HG02884 (cell line): ENCODE measurements around the gene CWC27.

ENCODE experiments used
- ATAC-seq: cut with Tn5 transposase; IDR thresholded peaks from one replicate; pipeline ENCODE4 v1.9.1; 2021; ENCODE audit warnings: mild to moderate bottlenecking, moderate library complexity; ENCODE audit not compliant: unreplicated experiment

CWC27 gene, protein sequence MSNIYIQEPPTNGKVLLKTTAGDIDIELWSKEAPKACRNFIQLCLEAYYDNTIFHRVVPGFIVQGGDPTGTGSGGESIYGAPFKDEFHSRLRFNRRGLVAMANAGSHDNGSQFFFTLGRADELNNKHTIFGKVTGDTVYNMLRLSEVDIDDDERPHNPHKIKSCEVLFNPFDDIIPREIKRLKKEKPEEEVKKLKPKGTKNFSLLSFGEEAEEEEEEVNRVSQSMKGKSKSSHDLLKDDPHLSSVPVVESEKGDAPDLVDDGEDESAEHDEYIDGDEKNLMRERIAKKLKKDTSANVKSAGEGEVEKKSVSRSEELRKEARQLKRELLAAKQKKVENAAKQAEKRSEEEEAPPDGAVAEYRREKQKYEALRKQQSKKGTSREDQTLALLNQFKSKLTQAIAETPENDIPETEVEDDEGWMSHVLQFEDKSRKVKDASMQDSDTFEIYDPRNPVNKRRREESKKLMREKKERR

DNA sequence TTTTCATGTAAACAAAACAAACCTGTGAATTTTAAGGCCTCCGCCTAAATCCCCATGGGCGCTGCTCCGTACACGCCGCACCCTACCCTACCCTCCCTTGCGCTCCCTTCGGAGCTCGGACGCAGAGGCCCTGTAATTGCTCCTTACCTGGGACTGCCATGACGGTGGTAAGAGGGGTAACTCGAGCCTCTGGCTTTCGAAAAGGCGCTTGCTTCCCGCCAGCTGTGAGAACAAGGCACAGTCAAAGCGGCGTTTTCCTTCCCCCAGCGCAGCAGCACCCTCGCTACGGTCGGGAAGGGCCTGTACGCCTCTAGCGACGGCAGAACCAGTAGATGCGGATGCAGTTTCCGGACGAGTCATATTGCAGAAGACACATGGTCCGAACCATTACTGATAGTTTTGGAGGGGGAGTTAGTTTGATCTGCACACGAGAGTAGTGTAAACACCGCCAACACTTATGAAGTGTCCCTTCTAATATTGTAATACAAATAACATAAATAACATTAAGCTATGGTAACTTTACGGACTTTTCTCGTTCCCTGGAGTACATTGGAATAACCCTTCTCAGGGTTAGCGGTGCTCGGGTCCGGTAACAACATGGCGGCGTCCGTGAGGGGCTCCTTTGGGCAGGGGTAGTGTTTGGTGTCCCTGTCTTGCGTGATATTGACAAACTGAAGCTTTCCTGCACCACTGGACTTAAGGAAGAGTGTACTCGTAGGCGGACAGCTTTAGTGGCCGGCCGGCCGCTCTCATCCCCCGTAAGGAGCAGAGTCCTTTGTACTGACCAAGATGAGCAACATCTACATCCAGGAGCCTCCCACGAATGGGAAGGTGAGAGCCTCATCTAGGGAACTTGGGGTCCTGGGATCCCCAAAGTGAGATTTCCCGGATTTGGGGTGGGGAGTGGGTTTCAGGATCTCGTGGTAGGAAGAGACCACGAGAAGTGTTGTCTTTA, at the start of gene CWC27, which contains the start of gene SREK1IP1:
Gene CWC27 (plus strand): TSS at position 573 of the 955 bp plus-strand sequence. CDS start 217 bp downstream, at position 790.
Gene SREK1IP1 (minus strand): TSS at position 334 of the 955 bp plus-strand sequence. CDS start 174 bp downstream, at position 160.
- peak; percentile 93 for ATAC-seq

DNA sequence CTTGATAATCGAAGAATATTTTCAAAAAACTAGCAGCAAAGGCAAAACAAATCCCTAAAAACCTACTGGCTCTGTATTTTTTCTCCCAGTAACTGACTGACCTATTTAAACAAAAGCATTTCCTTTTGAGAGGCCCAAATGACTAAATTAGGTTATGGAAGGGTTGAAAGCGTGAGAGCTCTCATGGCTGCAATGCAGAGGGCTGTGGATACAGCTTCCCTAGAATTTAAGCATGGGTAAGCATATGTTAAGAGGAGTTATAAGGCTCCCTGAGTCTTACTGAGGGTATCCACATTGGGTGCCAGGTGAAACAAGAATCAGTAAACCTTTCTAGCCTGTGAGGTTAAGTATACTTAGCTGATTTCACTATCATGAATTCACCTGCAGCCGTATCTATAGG, 46.1 kb upstream of the CWC27 start:
- no peak for ATAC-seq

DNA sequence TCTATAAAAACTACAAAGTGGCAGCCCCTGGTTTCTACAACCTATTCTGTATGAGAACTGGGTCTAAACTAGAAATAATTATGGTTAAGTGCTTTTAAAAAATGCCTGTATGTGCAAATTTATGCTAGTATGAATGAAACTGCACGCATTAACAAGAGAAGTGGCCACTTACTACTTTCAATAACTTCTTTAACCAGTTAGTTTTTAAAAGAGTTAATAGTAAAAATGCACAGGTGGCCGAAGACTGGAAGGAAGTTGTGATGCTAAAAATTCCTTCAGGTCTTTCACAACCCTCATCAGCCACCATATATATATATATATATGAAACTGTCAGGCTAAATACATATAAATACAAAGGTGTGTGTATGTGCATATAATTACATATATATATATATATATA, 41.6 kb upstream of the CWC27 start:
- no peak for ATAC-seq

DNA sequence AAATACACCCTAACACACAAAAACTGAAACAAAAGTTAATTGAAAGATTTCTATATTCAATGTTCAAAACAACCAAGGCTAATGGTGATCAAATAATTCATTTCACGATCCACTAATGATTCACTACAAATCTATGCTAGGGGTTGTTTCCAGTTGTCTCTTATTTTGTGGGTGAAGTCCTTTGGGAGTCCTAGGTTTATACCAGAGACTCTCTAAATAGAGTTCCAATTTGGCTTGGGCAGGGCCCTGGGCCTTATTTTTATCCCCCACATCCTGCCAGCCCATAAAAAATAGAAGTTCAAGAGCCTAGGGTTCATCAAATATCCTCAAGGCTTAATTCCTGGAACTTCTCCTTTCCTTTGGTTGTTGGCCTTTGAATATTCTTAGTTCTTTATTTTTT, 26.3 kb upstream of the CWC27 start:
- no peak for ATAC-seq

DNA sequence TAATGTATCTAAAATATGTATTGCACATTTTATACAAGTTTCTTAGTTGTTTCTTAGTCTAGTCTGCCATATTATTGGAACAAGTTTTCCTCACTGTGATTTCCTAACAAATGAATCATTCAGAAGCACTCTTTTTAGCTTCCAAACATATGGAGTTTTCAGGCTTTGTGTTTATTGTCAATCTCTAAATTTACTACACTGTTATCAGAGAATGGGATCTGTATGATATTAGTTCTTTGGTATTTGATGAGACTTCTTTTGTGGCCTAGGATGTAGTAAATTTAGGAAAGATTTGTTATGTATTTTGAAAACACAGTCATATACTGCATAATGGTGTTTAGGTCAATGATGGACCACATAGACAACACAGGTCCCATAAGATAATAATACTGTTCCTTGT, 25.9 kb upstream of the CWC27 start:
- no peak for ATAC-seq

DNA sequence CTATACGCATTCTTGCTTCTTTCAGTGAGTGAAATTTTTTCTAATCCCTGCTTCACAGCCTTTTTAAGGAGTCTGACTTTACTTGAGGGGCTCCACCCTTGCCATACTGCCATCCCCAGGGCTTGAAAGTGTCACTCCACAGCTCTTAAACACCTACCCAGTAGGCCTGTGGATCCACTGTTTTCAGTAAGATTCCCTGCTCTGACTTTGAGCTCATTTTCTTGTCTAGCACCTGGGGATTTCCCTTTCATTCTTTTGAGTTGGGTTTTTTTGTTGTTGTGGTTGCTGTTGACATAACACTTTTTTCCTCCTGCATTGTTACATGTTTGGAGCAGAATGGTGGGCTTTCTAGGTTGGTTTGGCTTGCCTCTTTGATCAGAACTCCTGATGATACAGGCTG, 23.8 kb upstream of the CWC27 start:
- ATAC-seq = no peak

DNA sequence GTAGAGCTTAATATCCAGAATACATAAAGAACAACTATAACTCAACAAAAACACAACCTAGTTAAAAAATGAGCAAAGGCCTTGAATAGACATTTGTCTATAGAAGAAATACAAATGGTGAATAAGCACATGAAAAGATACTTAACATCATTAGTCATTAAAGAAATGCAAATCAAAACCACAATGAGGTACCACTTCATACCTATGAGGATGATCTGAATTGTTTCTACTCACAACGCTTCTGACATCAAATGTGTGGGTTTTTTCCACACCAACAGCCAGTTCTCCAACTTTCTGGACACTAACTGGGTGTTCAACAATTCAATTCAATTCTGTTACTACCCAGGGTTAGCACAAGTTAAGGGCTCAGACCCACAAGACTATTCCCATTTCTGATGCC, 22.3 kb upstream of the CWC27 start:
- no peak for ATAC-seq

DNA sequence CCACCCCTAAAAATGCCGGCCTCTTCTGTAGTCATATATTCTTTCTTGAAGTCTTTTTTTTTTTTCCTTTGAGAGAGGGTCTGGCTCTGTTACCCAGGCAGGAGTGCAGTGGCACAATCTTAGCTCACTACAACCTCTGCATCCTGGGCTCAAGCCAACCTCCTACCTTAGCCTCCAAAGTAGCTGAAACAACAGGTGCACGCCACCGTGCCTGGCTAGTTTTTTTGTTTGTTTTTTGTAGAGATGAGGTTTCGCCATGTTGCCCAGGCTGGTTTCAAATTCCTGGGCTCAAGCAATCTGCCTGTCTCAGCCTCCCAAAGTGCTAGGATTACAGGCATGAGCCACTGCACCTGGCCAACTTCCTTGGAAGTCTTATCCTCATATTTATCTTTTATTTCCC, 19.3 kb upstream of the CWC27 start:
- no peak for ATAC-seq

DNA sequence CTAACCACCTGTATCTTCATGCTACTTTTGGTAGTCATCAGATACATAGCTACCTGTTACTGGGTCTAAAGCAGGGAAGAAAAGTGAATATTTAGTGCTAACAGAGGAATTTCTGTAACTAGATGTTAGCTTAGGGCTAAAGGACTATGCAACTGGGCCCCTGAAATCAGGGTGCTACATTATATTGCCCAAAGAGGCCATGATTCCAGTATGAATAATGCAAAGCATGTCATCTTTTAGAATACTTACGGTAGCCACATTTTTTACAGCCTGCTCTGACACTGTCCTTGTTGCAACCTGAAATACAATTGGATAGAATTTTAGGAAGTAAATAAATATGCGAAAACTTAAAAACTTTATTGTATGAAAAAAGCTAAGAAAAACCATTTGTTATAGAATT, 14.7 kb upstream of the CWC27 start:
- ATAC-seq = no peak

DNA sequence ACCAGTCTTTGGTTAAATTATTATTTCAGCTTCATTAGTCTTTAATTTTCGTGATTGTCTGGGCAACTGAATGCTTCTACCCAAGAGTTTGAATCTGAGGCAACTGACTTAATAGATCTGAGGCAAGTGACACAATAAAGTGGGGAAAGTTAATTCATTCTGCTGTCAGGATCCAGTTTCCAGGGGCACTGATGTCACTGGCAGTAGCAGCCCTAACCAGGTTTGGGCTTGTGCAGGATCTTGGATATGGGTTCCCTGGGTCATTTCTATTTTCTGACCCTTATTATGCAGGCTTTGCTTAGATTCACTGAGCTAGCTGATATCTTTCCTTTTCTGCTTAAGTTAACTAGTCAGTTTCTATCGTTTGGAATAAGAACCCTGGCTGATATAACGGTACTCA, 9.8 kb upstream of the CWC27 start:
- no peak for ATAC-seq

DNA sequence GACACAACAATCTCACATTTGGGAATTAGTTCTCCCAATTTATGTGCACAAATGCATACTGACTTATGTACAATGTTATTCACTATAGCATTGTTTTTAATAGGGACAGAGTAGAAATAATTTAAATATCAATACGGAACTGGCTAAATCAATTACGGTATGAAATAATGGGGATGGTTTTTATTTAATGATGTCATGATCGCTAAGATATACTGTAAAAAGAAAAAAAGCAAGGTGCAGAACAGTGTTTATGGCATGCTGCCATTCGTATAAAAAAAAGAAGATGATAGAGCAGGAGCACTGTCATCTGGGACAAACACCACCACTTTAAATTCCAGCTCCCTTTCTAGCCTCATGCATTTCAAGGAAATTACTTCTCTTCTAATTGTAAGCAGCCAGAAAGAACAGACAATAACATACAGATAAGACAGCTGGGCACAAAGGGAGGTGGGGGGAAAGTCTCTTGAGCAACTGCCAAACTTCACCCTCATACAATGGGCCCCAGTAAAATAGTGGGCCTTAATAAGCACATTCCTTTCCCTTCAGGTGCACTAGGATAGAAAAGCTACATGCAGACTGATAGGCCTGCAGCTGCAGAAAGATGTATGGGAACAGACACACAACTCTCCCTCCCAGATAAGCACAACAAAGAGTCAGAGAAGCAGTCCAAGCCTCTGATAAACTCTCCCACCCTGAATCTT, 8.6 kb upstream of the CWC27 start:
- ATAC-seq = no peak

DNA sequence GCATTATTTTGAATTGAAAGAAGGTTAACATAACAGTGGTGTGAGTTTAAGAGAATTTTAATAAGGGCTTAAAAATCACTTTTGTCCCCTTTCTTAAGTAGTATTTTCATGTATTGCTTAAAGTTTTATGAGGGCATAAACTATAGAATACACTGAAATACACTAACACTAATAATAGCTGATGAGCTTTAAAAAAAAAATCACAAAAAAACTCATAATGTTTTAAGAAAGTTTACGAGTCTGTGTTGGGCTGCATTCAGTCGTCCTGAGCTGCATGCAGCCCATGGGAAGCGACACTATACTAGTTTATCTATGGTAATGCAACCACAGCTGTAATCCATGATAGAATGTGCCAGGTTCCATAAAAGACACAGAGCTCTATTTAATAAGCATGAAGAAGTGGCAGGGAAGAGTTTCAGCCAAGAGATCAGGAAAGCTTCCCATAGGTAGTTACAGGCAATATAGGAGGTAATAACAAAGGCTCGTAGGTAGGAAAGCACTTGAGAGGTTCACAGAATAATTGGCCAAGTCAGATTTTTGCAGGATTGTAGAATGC, 4.7 kb upstream of the CWC27 start:
- no peak for ATAC-seq

DNA sequence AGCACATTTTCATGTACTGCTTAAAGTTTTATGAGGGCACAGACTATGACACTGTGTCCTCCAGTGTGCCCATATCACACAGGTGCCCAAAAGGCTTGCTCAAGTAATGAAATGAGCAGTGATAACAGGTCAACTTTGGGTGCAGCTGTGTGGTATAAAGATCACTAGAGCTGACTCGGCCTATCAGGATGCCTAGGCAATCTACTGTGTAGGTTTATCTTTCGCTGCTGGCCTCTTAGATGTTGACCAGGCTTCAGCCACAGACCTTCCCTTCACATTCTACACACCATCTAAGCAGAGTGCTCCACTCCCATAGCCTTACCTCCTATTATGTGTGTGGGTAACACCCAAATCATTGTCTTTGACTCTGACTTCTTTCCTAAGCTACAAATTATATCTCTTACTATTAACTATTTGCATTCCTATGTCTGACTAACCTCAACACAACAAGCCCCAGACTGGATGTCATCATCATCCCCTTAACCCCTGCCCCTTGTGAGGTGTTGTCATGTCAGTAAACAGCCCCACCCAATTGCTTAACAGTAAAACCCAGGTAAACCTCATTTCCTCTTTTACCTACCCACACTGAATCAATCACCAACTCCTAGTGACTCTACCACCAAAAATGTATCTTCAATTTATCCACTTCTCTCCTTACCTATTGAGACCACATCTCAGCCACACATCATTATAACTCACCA, 2.8 kb upstream of the CWC27 start:
- ATAC-seq = no peak

DNA sequence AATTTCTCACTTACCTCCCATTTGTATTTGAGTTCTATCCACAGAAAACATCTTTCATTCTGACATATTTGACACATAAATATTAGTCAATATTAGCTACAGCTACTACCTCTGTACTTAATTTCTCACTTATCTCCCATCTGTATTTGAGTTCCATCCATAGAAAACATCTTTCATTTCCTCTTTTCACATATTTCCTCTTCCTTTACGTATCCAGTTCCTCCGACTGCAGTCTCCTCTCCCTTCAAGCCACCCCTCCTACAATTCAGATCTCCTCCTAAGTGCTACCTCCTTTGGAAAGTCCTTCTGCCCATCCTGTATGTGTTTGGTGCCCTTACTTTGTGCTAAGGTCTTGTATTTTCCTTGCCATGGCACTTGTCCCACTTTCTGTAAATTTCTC, 1.8 kb upstream of the CWC27 start:
- no peak for ATAC-seq

DNA sequence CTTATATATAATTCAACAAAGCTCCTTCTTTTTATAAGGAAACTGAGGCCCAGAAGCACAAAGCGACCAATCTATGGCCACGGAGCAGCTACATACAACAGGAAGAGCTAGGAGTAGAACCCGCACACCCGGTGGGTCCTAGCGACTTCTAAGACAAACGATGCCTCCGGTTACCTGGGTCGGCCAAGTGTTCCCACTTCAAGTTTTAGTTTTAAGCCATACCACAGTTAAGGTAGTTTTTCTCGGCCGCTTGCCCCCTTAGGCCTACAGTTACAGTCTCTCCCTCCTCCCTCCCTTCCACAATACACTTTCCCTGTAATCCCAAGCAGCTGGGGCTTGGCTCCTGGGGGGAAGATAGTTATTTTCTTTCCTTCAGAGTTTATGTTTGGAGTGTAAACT, 772 bp upstream of the CWC27 start:
- peak; percentile 3 for ATAC-seq

DNA sequence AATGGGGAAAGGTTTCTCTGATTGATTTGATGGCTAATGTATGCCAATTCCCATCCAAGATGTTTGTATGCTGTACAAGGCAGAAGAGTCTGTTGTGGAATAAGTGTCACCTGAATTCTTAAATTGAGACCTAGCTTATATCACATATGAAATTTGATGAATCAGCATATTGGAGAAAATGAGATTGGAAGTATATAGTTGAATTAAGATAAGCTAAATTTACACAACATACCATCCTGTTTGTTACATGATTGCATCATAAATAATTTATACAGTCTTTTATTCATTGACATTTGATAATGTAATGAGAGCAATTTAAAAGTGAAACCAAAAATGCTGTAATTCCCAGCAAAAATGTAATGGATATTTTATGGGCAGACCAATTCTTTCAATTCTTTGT, 1.1 kb downstream of the CWC27 start:
- ATAC-seq = no peak

DNA sequence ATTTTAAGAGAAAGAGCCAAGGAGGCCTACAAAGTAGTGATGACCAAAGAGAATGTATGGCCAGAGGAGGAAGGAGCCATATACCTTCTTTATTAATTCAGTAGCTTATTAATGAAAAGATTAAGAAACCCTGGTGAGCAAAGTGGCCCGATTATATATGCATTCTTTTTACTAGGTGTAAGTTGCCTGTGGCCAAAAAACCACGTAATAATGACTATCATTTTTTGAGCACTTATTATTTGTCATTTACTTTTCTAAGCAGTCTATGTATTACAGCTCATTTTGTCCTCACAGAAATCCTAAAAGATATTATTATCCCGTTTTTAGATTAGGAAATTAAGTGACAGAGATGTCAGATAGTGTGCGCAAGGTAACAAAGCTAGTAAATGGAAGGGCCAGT, 3.0 kb downstream of the CWC27 start:
- ATAC-seq = no peak

DNA sequence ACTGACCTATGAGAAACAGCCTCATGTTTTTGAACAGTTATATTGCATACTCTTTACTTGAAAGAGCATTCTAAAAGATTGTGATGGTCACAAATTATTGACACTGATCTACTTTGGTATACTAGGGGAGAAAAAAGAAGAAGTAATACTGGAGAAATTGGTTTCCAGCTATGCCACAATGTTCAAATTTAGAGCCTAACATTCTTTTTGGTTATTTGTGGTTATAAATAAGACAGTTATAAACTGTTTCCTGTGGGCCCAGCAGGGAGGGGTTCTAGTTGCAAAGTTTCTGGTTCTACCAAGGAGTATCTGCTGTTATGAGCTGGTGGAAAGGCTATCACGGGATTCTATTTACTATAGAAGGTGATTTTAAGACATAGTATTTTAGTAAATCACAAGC, 4.8 kb downstream of the CWC27 start:
- ATAC-seq = peak; percentile 52

DNA sequence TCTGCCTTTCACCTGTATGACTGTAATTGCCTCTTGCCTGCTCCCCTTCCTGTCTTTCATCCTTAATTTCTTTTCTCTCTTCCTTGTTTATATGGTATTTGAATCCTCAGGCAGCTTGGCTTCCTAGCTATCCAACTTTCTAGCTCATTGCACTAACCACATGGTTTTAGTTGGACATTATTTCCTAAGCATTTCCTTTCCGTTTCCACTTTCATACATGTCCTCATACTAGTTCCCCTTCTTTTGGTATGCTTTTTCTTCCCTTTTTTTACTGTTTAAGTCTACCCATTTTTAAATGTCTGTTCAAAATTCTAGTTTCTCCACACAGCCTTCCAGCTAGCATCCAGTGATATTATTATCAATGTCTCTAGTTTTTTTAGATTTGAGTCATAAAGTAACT, 6.6 kb downstream of the CWC27 start:
- no peak for ATAC-seq

DNA sequence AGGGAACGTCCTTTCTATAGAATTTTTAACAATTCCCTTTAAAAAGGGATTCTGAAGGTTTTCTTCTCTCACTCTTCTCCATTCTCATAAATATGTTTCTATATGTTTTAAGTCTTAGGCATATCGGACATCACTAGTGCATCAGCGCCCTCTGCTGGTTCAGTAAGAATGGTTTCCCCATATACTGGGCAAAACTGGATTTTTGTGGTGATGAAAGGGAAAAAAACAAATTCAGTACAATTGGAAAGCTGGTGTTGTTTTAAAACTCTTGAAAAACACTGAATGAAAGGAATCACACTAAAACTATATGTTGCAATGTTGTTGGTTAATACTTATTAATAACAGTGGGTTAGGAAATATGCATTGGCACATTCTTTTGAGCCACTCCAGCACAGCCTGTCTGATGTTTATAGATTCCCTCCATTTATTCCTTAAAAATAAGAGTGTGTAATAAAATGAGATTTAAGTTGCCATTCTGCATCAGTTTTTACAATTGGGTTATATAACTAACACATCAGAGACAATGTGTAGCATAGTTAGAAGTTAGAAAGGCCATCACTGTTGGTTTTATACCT, 15.8 kb downstream of the CWC27 start:
- ATAC-seq = peak; percentile 87
